Breast epithelium (tissue), 4 donors: ENCODE data around the gene CHD1L. TPM values are rescaled to one million over a fixed set of nuclear protein-coding genes. Genes with fewer than 3 reads are reported as not detected.
"Not testable (repeated sequence)": the region's sequence is repeated elsewhere in the genome, so short reads cannot be mapped to it uniquely, and the experiment has no call there.

Experiments
- DNase-seq, 2 donors: peaks; one replicate each; pipeline ENCODE4 v3.0.0-alpha.2; 2019; ENCODE audit warnings: low spot score in 2 of 2
- H3K27ac ChIP-seq, 2 donors: fragments of 200-600 bp; sonication (generic) in 1 of 2; one replicate each; pipeline ENCODE4 v1.5.1; 2016 to 2019; ENCODE audit warnings: mild to moderate bottlenecking in 1 of 2
- H3K27me3 ChIP-seq, 2 donors: fragments of 200-600 bp; sonication (generic) in 1 of 2; one replicate each; pipeline versions ENCODE4 v1.5.1 to v1.6.0; 2017 to 2019; ENCODE audit warnings: control low read depth in 1 of 2, mild to moderate bottlenecking in 1 of 2
- H3K36me3 ChIP-seq: fragments of 200-600 bp; one replicate; pipeline ENCODE4 v1.5.1; 2019
- H3K4me1 ChIP-seq, 2 donors: fragments of 200-600 bp; sonication (generic); one replicate each; pipeline ENCODE4 v1.5.1; 2016 to 2019; ENCODE audit warnings: control low read depth in 1 of 2
- H3K4me3 ChIP-seq, 3 donors: fragments of 200-600 bp; sonication (generic); 1 replicate in 2 of 3; 2 replicates in 1 of 3; pipeline ENCODE4 v1.5.1; 2016 to 2019; ENCODE audit warnings: mild to moderate bottlenecking in 3 of 3, moderate library complexity in 2 of 3
- H3K9me3 ChIP-seq, 2 donors: fragments of 200-600 bp; sonication (generic) in 1 of 2; one replicate each; pipeline ENCODE4 v1.5.1; 2016 to 2019; ENCODE audit warnings: control low read depth in 1 of 2
- POLR2A ChIP-seq: fragments of 450-650 bp; IDR thresholded peaks from one replicate; pipeline ENCODE4 v1.6.1; 2016; ENCODE audit warnings: antibody characterized with exemption, mild to moderate bottlenecking, moderate library complexity
- POLR2AphosphoS5 ChIP-seq, 3 donors: sonication (generic); formaldehyde crosslinking; IDR thresholded peaks; one replicate each; pipeline ENCODE4 v1.6.1; 2017; ENCODE audit warnings: antibody characterized with exemption in 3 of 3
- intact Hi-C: fragments of 100-400 bp; cut with DNase I; formaldehyde crosslinking; loops from one replicate; pipeline ENCODE4 v1.15.1; 2023; ENCODE audit warnings: low total_unique reads
- total RNA-seq, 3 donors: library from RNA; depleted of rRNA; stranded (reverse); fragments of >200 nt; gene quantifications; one replicate each; pipeline ENCODE4 v1.1.0, GENCODE V29; 2016
- TF ChIP-seq, protein P1 (sequence below), 3 donors: fragments of 450-650 bp; IDR thresholded peaks; one replicate each; pipeline ENCODE4 v1.5.1; 2016 to 2017; ENCODE audit warnings: antibody characterized with exemption in 3 of 3, mild to moderate bottlenecking in 3 of 3, moderate library complexity in 3 of 3

CHD1L gene
- total RNA-seq, result 10 to 100 TPM; 16.2 to 27.9 (median 26.3) TPM

DNA sequence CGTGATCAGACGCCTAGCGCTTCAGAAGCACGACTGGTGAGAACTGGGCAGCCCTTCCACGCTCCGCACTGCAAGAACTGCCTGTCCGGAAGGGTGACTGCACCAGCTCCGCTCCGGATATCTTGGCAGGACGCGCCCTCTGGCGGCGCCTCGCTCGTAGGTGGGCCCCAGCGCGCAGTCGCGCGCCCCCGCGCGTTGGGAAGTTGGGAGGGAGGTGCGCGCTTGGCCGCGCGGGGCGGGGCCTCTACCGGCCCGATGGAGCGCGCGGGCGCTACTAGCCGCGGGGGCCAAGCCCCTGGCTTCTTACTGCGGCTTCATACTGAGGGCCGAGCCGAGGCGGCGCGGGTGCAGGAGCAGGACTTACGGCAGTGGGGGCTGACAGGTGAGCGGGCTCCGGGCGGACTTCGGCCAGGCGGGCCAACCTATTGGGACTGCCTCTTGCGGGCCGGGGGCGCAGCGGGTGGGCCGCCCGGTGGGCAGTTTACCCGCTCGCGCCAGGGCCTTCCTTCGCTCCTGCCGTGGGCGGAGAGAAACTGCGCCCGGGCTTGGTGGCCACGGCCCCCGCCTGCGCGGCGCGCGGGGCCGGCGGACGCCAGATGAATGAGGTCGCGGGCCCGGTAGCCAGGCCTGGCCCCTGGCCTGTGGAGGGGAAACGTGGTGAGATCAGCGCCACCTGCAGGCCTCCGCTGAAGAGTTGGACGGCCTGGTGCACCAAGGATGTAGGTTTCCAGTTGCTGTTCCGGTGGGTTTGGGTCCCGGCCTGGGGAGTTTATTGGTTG is at the start of gene CHD1L:
TSS of gene CHD1L (plus strand) at position 236 of the 779 bp plus-strand sequence. CDS start at position 256, 20 bp downstream.
- Histone ChIP-seq H3K4me3 (peak within 1 kb of the TSS; percentile 71 to 92 (median 89)), H3K36me3 (no peaks in the 10 kb centered on the region), H3K9me3 (no peaks in the 10 kb centered on the region), H3K4me1 (no peaks in the 10 kb centered on the region), H3K27ac (peak within 1 kb of the TSS; percentile 75 to 90), H3K27me3 (no peaks in the 10 kb centered on the region)
- DNase-seq, result peak; percentile 92 to 93
- intact Hi-C loops, result loop anchor here (10.0 kb wide), 1 partner anchor 68 kb away; the partner anchor contains the start of gene PRKAB2
- no peak for TF ChIP-seq POLR2A
- TF ChIP-seq POLR2AphosphoS5 (IDR thresholded peaks at IDR 0.05), result peak; percentile 72 to 87 (median 81)
- TF ChIP-seq, protein P1, sequence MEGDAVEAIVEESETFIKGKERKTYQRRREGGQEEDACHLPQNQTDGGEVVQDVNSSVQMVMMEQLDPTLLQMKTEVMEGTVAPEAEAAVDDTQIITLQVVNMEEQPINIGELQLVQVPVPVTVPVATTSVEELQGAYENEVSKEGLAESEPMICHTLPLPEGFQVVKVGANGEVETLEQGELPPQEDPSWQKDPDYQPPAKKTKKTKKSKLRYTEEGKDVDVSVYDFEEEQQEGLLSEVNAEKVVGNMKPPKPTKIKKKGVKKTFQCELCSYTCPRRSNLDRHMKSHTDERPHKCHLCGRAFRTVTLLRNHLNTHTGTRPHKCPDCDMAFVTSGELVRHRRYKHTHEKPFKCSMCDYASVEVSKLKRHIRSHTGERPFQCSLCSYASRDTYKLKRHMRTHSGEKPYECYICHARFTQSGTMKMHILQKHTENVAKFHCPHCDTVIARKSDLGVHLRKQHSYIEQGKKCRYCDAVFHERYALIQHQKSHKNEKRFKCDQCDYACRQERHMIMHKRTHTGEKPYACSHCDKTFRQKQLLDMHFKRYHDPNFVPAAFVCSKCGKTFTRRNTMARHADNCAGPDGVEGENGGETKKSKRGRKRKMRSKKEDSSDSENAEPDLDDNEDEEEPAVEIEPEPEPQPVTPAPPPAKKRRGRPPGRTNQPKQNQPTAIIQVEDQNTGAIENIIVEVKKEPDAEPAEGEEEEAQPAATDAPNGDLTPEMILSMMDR (IDR thresholded peaks at IDR 0.05), result peak; percentile 71 to 80 (median 76)

DNA sequence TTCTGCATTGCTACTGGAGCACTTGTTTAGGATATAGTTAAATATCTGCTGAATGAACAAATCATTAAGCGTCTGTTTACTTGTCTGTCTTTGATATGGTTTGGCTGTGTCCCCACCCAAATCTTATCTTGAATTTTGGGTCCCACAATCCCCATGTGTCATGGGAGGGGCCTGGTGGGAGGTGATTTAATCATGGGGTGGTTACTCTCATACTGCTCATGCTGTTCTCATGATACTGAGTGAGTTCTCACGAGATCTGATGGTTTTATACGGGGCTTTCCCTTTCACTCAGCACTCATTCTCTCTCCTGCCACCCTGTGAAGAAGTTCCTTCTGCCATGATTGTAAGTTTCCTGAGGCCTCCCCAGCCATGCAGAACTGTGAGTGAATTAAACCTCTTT is 45.2 kb upstream of the CHD1L start:
- H3K4me3 ChIP-seq, H3K27ac ChIP-seq, H3K4me1 ChIP-seq, DNase-seq, intact Hi-C loops, H3K9me3 ChIP-seq, H3K36me3 ChIP-seq, H3K27me3 ChIP-seq: not testable (repeated sequence)

DNA sequence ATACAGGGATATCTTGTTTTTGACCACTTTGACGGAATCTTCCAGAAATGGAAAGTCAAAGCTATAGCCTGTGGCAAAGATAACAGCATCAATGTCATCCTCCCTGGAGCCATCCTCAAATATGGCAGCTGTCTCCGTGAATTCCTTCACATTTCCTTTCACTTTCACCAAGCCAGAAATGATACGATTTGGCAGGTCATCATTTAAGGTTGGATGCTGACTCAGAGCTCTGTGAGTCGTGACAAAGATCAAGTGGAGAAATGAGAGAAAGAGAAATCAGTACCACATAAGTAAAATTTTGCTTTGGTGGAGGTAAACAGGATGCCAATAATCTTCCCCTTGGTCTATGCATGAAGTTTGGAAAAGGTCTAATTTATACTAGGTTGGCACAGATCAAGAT is 41.2 kb upstream of the CHD1L start:
- H3K36me3 ChIP-seq, result no peaks in the 10 kb centered on the region
- no peak overlapping the region for H3K27ac ChIP-seq
- H3K9me3 ChIP-seq, result no peaks in the 10 kb centered on the region
- no peaks in the 10 kb centered on the region for H3K27me3 ChIP-seq
- no peak overlapping the region for H3K4me3 ChIP-seq
- intact Hi-C loops, result no loop called here
- no peaks in the 10 kb centered on the region for H3K4me1 ChIP-seq
- TF ChIP-seq POLR2AphosphoS5 (IDR thresholded peaks at IDR 0.05) (no peak), POLR2A (no peak)
- TF ChIP-seq, protein P1 (IDR thresholded peaks at IDR 0.05), result no peak
- DNase-seq, result no peak

DNA sequence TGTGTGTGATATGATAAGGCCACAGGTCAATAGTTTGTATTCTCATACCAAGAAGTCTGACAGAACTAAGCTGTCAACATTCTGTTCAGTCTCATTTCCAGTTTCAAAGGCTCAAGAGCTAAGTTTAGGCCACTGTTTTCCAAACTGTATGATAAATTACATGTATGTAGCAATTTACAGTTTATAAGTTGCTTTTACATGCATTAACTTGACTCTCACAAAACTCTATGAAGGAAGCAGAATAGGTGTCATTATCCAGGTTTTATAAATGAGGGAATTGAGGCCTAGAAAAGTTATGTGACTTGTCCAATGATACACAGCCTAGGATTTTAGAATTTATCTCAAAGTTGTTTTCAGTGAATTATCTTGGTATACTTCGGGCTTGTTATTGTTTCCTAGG is 40.7 kb upstream of the CHD1L start:
- H3K4me1 ChIP-seq, result no peaks in the 10 kb centered on the region
- no peaks in the 10 kb centered on the region for H3K36me3 ChIP-seq
- H3K4me3 ChIP-seq, result no peak overlapping the region
- TF ChIP-seq POLR2AphosphoS5 (IDR thresholded peaks at IDR 0.05) (no peak), POLR2A (no peak)
- TF ChIP-seq, protein P1 (IDR thresholded peaks at IDR 0.05), result no peak
- intact Hi-C loops, result no loop called here
- H3K27me3 ChIP-seq, result no peaks in the 10 kb centered on the region
- no peak for DNase-seq
- H3K9me3 ChIP-seq, result no peaks in the 10 kb centered on the region
- no peak overlapping the region for H3K27ac ChIP-seq

DNA sequence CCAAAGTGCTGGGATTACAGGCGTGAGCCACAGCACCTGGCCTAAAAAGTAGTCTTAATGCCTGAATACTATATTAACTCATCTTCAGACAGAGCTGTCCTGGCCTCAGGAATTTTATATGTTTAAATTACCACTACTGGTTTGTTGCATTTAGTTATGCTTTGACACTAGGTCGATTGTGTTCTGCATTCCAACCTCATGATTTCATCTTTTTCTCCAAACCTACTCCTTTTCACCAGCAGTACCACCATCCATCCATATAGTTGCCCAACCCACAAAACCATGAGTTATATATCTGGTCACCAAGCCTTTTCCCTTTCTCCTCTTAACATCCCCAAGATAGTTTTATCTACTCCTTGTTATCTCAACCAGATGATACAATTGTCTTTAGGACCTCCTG is 39.9 kb upstream of the CHD1L start:
- no peaks in the 10 kb centered on the region for H3K27me3 ChIP-seq
- H3K36me3 ChIP-seq, result no peaks in the 10 kb centered on the region
- no peak overlapping the region for H3K4me3 ChIP-seq
- no peak overlapping the region for H3K27ac ChIP-seq
- intact Hi-C loops, result no loop called here
- TF ChIP-seq, protein P1 (IDR thresholded peaks at IDR 0.05), result no peak
- TF ChIP-seq POLR2AphosphoS5 (IDR thresholded peaks at IDR 0.05) (no peak), POLR2A (no peak)
- no peak for DNase-seq
- H3K9me3 ChIP-seq, result no peaks in the 10 kb centered on the region
- no peaks in the 10 kb centered on the region for H3K4me1 ChIP-seq
